ENCODE data around the gene PDLIM1. TPM values are rescaled to one million over a fixed set of nuclear protein-coding genes. Genes with fewer than 3 reads are reported as not detected.

The PDLIM1 gene, protein sequence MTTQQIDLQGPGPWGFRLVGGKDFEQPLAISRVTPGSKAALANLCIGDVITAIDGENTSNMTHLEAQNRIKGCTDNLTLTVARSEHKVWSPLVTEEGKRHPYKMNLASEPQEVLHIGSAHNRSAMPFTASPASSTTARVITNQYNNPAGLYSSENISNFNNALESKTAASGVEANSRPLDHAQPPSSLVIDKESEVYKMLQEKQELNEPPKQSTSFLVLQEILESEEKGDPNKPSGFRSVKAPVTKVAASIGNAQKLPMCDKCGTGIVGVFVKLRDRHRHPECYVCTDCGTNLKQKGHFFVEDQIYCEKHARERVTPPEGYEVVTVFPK
- total RNA-seq (100 to 1,000 TPM in 2 of 5 donors, 10 to 100 TPM in 3; 41.7 to 231 (median 83.9) TPM), polyA plus RNA-seq (100 to 1,000 TPM; 168 to 289 (median 277) TPM)
- long read RNA-seq, donor 1, transcript PDLIM1-201 (7 exons, 1,452 nt): major isoform, 15 of 16 reads
- long read RNA-seq, donor 1, partial matches to known transcripts: 0 of 16 reads
- long read RNA-seq, donor 1, other reads (novel, unspliced or antisense): 0 of 16 reads
- long read RNA-seq, donor 2, transcript PDLIM1-201 (7 exons, 1,452 nt): major isoform, 30 of 40 reads
- long read RNA-seq, donor 2, partial matches to known transcripts: 7 of 40 reads
- long read RNA-seq, donor 2, other reads (novel, unspliced or antisense): 0 of 40 reads
- long read RNA-seq, donor 3, transcript PDLIM1-201 (7 exons, 1,452 nt): major isoform, 13 of 28 reads
- long read RNA-seq, donor 3, partial matches to known transcripts: 12 of 28 reads
- long read RNA-seq, donor 3, other reads (novel, unspliced or antisense): 0 of 28 reads
- long read RNA-seq, donor 4, partial matches to known transcripts: 5 of 9 reads
- long read RNA-seq, donor 4, other reads (novel, unspliced or antisense): 0 of 9 reads
- long read RNA-seq, donor 5, transcript PDLIM1-201 (7 exons, 1,452 nt): major isoform, 25 of 31 reads
- long read RNA-seq, donor 5, partial matches to known transcripts: 5 of 31 reads
- long read RNA-seq, donor 5, other reads (novel, unspliced or antisense): 0 of 31 reads
- long read RNA-seq, donor 6, transcript PDLIM1-201 (7 exons, 1,452 nt): major isoform, 74 of 104 reads
- long read RNA-seq, donor 6, partial matches to known transcripts: 24 of 104 reads
- long read RNA-seq, donor 6, other reads (novel, unspliced or antisense): 0 of 104 reads
- long read RNA-seq, donor 7, transcript PDLIM1-201 (7 exons, 1,452 nt): major isoform, 43 of 92 reads
- long read RNA-seq, donor 7, partial matches to known transcripts: 45 of 92 reads
- long read RNA-seq, donor 7, other reads (novel, unspliced or antisense): 0 of 92 reads
- long read RNA-seq, donor 8, transcript PDLIM1-201 (7 exons, 1,452 nt): major isoform, 28 of 44 reads
- long read RNA-seq, donor 8, partial matches to known transcripts: 14 of 44 reads
- long read RNA-seq, donor 8, other reads (novel, unspliced or antisense): 0 of 44 reads
- long read RNA-seq, donor 9, transcript PDLIM1-201 (7 exons, 1,452 nt): major isoform, 17 of 30 reads
- long read RNA-seq, donor 9, transcript PDLIM1-204 (2 exons, 453 nt): minor isoform, 6 of 30 reads
- long read RNA-seq, donor 9, partial matches to known transcripts: 7 of 30 reads
- long read RNA-seq, donor 9, other reads (novel, unspliced or antisense): 0 of 30 reads
- long read RNA-seq, donor 10, transcript PDLIM1-201 (7 exons, 1,452 nt): major isoform, 23 of 33 reads
- long read RNA-seq, donor 10, partial matches to known transcripts: 7 of 33 reads
- long read RNA-seq, donor 10, other reads (novel, unspliced or antisense): 0 of 33 reads

DNA sequence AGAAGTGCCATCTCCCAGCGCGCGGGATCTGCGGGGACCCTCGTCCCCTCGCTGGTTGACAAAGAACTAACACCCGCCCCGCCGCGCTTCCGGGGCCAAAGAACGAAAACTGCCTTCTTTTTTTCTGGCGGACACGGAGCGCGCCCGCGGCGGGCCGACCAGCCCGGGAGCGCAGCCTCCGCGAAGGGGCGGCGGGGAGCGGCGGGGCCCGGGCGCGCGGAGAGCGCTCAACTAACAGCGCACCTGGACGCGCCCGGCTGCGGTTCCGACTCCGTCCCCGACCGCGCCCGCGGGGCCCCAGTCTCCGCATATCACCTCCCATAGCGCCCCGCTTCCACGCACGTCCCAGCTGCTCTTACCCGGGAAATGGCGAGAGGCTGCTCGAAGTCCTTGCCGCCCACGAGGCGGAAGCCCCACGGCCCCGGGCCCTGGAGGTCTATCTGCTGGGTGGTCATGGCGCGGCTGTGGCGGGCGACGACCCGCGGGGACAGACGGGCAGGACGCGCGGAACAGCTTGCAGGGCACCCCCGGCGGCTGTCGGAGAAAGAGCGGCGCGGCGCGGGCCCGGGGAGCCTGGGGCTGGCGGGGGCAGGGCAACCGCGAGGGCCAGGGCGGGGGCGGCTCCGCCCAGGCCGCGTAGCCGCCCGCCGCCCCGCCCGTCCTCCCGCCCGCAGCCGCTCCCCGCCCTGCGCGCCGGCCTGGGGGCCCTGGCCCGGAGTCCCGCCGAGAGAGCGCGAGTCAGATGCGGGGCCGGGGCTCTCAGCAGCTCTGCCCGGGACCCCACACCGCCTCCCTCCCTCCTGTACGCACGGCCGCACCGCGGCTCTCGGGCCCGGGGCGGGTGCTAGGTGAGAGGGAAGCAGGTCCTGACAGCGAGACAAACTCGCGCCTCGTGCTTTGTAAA lies at the start of gene PDLIM1:
Gene PDLIM1, minus strand, starts transcription at position 543 of the 904 bp plus-strand sequence. Its CDS starts 88 bp downstream, at position 455.
- no peaks in the 10 kb centered on the region for H3K36me3 ChIP-seq
- intact Hi-C loops (cut with DNase I; ENCODE audit: low total_unique reads): no loop called here
- peaks cover 0 to 14% (median 0%) of the 10 kb centered on the region in 3 donors for H3K27me3 ChIP-seq
- 0 to 2% (median 1%) methylated on average over 36 to 119 of the region's 119 CpGs for WGBS, 5 donors
- H3K27ac ChIP-seq: peak within 1 kb of the TSS; percentile 89 to 93 (median 91)
- H3K9me3 ChIP-seq: no peaks in the 10 kb centered on the region
- peaks cover 31 to 63% (median 58%) of the 10 kb centered on the region in 4 donors for H3K4me1 ChIP-seq
- peak within 1 kb of the TSS; percentile 71 to 86 (median 77) for H3K4me3 ChIP-seq
- DNase-seq: peak; percentile 79 to 92
- TF ChIP-seq POLR2A (IDR thresholded peaks at IDR 0.05) (peak in 1 of 4 donors; percentile 51), EP300 (IDR thresholded peaks at IDR 0.05) (no peak), POLR2AphosphoS5 (IDR thresholded peaks at IDR 0.05) (peak; percentile 38 to 97 (median 87))
- TF ChIP-seq, protein P1, sequence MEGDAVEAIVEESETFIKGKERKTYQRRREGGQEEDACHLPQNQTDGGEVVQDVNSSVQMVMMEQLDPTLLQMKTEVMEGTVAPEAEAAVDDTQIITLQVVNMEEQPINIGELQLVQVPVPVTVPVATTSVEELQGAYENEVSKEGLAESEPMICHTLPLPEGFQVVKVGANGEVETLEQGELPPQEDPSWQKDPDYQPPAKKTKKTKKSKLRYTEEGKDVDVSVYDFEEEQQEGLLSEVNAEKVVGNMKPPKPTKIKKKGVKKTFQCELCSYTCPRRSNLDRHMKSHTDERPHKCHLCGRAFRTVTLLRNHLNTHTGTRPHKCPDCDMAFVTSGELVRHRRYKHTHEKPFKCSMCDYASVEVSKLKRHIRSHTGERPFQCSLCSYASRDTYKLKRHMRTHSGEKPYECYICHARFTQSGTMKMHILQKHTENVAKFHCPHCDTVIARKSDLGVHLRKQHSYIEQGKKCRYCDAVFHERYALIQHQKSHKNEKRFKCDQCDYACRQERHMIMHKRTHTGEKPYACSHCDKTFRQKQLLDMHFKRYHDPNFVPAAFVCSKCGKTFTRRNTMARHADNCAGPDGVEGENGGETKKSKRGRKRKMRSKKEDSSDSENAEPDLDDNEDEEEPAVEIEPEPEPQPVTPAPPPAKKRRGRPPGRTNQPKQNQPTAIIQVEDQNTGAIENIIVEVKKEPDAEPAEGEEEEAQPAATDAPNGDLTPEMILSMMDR (IDR thresholded peaks at IDR 0.05): peak in 3 of 7 experiments; percentile 7 to 39 (median 23)

DNA sequence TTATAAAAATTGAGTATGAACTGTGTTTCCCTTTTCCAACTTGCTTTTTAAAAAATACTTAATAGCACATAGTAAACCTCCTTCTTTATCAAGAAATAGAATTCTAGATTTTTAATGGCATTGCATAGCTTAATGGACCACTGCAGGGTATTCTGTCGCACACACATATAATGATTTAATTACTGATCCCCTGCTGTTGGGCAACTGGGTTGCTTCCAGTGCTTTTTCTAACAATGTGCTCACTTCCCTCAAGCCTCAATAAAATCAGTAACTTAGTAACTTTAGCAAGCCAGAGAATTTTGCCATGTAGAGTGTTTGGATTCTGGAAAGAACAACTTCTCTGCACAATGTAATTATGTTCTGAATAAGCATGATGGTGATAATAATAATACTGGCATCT lies 49.1 kb upstream of the PDLIM1 start:
- DNase-seq: no peak
- Histone ChIP-seq H3K36me3 (peaks cover 19 to 98% (median 87%) of the 10 kb centered on the region in 4 donors), H3K4me1 (peaks cover 5 to 41% (median 20%) of the 10 kb centered on the region in 4 donors), H3K9me3 (no peaks in the 10 kb centered on the region), H3K27ac (no peak overlapping the region), H3K27me3 (no peaks in the 10 kb centered on the region), H3K4me3 (no peak overlapping the region)
- 96 to 100% (median 98%) methylated on average over 1 of the region's 1 CpG for WGBS, 5 donors
- TF ChIP-seq, protein P1 (IDR thresholded peaks at IDR 0.05): no peak
- TF ChIP-seq POLR2AphosphoS5 (IDR thresholded peaks at IDR 0.05) (no peak), EP300 (IDR thresholded peaks at IDR 0.05) (no peak), POLR2A (IDR thresholded peaks at IDR 0.05) (no peak)
- intact Hi-C loops (cut with DNase I; ENCODE audit: low total_unique reads): no loop called here

DNA sequence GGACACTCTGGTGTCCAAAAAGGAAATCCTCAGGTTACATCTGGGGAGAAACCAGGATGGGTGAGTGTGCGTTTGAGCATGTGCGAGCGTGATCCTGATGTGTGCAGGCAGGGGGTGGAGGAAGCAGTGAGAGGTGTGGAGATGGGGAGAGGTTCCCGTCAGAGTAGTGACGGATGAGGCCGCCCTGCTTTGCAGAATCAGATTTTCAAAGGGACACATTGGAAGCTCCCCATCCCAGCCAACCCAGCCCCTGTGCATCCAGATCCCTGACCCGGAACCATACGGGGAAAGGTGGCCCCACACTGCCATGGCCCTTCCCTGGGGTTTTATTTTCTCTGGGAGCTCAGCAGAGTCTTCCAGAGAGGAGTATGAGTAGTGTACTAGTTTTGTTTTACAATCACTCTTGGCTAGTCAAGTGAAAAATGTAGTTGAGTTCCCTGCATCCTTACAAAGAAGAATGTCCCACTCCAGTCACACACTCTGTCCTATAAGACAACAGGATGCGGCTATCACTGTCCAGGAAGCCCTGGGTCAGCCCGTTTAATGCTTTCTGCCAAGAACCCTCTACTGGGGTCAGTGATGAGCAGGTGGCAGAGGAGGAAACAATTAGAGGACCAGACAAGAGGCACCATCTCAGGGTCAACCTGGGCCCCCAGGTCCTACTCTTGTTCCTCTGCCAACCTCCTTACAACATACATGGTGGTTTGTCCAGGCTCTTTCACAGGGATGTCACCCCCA lies 46.8 kb upstream of the PDLIM1 start:
- H3K9me3 ChIP-seq: no peaks in the 10 kb centered on the region
- peaks cover 5 to 48% (median 29%) of the 10 kb centered on the region in 4 donors for H3K4me1 ChIP-seq
- H3K27me3 ChIP-seq: no peaks in the 10 kb centered on the region
- DNase-seq: no peak
- TF ChIP-seq EP300 (IDR thresholded peaks at IDR 0.05): no peak
- TF ChIP-seq POLR2AphosphoS5 (IDR thresholded peaks at IDR 0.05): no peak
- no peak for TF ChIP-seq POLR2A (IDR thresholded peaks at IDR 0.05)
- TF ChIP-seq, protein P1 (IDR thresholded peaks at IDR 0.05): no peak
- no peak overlapping the region for H3K4me3 ChIP-seq
- intact Hi-C loops (cut with DNase I; ENCODE audit: low total_unique reads): no loop called here
- peak overlapping the region in 3 of 5 donors; percentile 88 to 92 (median 89) for H3K27ac ChIP-seq
- H3K36me3 ChIP-seq: peaks cover 18 to 98% (median 84%) of the 10 kb centered on the region in 4 donors
- WGBS, 5 donors: 86 to 91% (median 88%) methylated on average over 10 of the region's 10 CpGs
